SU-DHL-6 (cell line): ENCODE results near the gene TMEM108.

ENCODE experiments used
- EZH2phosphoT487 ChIP-seq: fragments of 200-600 bp; sonication (generic), shearing (Covaris generic); conservative IDR thresholded peaks from 2 replicates; pipeline ENCODE4 v1.6.1; 2018; ENCODE audit warnings: mild to moderate bottlenecking, antibody characterized with exemption, low read length, moderate library complexity, mixed read lengths
- TF ChIP-seq, protein P1 (sequence below): fragments of 200-600 bp; sonication (generic); IDR thresholded peaks from one replicate; pipeline ENCODE4 v1.5.1; 2017; ENCODE audit warnings: antibody characterized with exemption, mild to moderate bottlenecking, low read length, moderate library complexity; ENCODE audit not compliant: insufficient read depth, poor library complexity, severe bottlenecking

DNA sequence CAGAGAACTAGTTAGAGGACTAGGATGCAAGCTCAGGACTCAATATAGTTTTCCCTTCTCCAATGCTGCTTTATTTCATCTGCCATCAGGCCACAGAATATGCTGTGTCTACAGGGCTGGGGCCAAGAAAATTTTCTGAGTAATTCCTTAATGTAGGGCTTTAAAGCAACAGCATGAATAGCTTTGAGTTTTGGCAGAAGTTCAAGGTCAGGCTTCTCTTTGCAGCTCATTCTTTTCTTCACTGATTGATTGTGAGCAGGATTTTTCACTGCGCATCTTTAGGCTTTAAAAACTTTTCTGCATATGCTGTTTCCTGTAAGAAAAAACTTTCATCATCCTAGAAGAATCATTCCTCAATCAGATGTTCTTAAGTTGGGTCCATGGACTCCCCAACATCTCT, 4.6 kb downstream of the TMEM108 start:
- no peak for TF ChIP-seq EZH2phosphoT487
- TF ChIP-seq, protein P1, sequence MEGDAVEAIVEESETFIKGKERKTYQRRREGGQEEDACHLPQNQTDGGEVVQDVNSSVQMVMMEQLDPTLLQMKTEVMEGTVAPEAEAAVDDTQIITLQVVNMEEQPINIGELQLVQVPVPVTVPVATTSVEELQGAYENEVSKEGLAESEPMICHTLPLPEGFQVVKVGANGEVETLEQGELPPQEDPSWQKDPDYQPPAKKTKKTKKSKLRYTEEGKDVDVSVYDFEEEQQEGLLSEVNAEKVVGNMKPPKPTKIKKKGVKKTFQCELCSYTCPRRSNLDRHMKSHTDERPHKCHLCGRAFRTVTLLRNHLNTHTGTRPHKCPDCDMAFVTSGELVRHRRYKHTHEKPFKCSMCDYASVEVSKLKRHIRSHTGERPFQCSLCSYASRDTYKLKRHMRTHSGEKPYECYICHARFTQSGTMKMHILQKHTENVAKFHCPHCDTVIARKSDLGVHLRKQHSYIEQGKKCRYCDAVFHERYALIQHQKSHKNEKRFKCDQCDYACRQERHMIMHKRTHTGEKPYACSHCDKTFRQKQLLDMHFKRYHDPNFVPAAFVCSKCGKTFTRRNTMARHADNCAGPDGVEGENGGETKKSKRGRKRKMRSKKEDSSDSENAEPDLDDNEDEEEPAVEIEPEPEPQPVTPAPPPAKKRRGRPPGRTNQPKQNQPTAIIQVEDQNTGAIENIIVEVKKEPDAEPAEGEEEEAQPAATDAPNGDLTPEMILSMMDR: no peak
